HG03159 (cell line): ENCODE data around the gene ZNF888.
A peak's percentile ranks its signal among the peaks of the same experiment; 100 is the strongest.
"Not testable (repeated sequence)": the region's sequence is repeated elsewhere in the genome, so short reads cannot be mapped to it uniquely, and the experiment has no call there.

Experiments
- ATAC-seq: cut with Tn5 transposase; IDR thresholded peaks from one replicate; pipeline ENCODE4 v1.9.1; 2021; ENCODE audit warnings: mild to moderate bottlenecking, moderate library complexity; ENCODE audit not compliant: unreplicated experiment

ZNF888 gene

GRCh38 chr19:52941941-52942385, 18.7 kb upstream of the ZNF888 start:
- ATAC-seq = peak; percentile 20

GRCh38 chr19:52941523-52941922, 18.3 kb upstream of the ZNF888 start:
- ATAC-seq = not testable (repeated sequence)

DNA sequence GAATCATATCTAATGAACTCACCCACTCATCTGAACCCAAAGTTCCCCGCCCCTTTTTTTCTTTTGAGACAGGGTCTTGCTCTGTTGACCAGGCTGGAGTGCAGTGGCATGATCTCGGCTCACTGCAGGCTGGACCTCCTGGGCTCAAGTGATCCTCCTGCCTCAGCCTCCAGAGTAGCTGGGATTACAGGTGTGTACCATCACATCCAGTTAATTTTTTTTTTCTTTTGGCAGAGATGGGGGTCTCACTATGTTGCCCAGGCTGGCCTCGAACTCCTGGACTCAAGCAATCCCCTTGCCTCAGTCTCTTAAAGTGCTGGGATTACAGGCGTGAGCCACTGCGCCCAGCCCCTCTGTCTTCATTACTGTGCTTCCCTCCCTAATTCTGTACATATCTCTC, 17.7 kb upstream of the ZNF888 start:
- not testable (repeated sequence) for ATAC-seq

DNA sequence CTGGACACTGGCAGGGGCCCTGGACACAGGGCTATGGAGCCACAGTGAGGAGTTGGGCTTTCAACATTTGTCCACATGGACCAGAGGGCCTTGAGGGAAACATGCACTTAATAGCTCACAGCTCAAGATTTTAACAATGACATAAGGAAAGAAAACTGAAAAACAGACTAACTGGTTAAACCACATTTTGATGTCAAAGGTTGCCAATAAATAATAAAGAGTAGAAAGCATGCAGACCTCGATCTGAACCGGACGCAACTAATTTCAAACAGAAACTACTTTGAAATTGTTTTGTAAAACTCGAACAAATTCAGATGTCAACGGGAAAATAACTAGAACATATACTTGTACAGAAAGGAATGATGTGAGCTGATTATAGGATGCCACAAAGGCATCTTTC, 15.5 kb upstream of the ZNF888 start:
- no peak for ATAC-seq

GRCh38 chr19:52936954-52937325, 13.7 kb upstream of the ZNF888 start:
- ATAC-seq = no peak

GRCh38 chr19:52936151-52936953, 13.1 kb upstream of the ZNF888 start:
- no peak for ATAC-seq

- ATAC-seq = no peak
These were observed 12.2 kb upstream of the ZNF888 start for GRCh38 chr19:52935434-52935833.

DNA sequence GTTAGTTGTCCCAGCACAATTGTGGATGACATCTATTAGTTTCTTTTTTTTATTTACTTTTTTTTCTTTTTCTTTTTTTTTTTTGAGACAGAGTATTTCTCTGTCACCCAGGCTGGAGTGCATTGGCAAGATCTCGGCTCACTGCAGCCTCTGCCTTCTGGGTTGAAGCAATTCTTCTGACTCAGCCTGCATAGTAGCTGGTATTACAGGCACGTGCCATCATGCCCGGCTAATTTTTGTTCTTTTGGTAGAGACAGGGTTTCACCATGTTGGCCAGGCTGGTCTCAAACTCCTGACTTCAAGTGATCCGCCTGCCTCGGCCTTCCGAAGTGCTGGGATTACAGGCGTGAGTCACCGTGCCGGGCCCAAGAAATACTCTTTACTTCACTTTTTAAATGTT, 1.4 kb upstream of the ZNF888 start:
- ATAC-seq = not testable (repeated sequence)

GRCh38 chr19:52923778-52924593, 758 bp upstream of the ZNF888 start:
- ATAC-seq = no peak

DNA sequence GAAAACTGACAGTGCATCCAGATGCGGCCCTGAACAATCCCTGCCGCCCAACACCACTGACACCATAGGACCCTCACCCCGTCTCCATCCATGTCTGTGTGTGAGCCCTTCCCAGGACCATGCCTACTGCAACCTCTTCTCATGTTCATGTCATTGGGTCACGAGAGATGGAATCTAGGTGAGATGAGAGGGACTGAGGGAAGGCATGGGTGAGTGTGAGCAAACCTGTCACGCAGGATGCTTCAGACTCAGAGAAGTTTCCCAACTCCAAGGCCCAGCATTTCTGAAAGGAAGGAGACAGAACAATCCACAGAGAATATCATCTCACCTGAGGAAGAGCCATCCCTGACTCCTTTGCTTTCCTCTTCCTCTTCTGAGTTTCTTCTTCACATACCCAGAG, 5.7 kb downstream of the ZNF888 start:
- ATAC-seq = no peak

- no peak for ATAC-seq
These were observed 12.6 kb downstream of the ZNF888 start for GRCh38 chr19:52910648-52911047.

- not testable (repeated sequence) for ATAC-seq
These were observed 19.0 kb downstream of the ZNF888 start for GRCh38 chr19:52904052-52904780.

GRCh38 chr19:52901842-52902241, 21.4 kb downstream of the ZNF888 start:
- no peak for ATAC-seq

DNA sequence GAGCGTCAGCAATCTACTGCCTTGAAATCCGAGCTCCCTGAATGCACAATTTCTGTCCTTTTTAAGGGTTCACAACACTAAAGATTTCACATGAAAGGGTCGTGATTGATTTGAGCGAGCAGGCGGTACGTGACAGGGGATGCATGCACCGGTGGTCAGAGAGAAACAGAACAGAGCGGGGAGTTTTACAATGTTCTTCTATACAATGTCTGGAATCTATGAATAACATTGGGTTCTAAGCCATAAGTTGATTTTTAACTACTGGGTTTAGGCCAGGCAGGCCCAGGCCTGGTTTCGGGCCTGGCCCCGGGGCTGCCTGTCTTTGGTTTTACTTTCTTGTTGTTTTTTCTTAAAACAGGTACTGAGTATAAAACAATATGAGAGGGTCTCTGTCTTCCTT, 24.6 kb downstream of the ZNF888 start:
- not testable (repeated sequence) for ATAC-seq

GRCh38 chr19:52898101-52898500, 25.1 kb downstream of the ZNF888 start:
- no peak for ATAC-seq

DNA sequence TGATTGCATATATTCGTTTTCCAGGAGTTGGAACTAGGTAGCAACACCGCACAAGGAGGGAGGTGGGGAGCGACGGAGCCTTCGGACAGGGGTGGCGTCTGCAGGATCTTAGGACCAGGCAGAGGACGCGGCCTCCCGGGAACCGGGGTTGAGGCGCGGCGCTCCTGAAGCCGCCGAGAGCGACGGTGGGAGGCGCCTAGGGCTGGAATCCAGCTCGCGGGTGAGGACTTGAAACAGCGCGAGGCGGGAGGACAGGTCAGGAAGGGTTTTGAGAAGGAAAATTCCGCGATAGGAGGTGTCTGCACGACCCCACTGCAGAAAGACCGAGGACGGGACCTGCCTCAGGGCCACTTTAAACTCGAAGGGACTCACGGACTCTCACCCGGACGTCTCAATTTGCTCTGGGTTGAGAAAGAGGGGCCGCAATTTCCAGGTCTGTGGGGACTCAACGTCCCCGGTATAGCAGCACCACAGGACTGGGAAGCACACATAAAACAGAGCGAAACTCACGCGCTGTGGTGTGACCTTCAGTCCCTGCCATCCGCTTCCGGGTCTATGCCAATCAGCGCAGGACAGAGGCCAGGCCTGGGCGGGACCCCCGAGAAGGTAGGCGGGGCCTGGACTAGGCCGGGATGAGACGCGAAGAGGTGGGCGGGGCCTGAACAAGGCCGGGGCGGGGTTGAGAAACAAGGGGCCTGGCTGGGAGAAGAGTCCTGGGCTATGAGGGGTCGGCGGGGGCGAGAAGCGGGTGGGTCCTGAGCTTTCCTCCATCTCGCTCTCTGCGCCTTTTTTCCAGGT, 25.9 kb downstream of the ZNF888 start, which contains the start of gene ZNF320:
ZNF320 (minus strand) TSS at position 498 of the 798 bp plus-strand sequence. CDS start 7,380 bp downstream, outside the sequence.
- peak; percentile 99 for ATAC-seq

- peak; percentile 7 for ATAC-seq
These were observed 26.6 kb downstream of the ZNF888 start for GRCh38 chr19:52896431-52897137.

DNA sequence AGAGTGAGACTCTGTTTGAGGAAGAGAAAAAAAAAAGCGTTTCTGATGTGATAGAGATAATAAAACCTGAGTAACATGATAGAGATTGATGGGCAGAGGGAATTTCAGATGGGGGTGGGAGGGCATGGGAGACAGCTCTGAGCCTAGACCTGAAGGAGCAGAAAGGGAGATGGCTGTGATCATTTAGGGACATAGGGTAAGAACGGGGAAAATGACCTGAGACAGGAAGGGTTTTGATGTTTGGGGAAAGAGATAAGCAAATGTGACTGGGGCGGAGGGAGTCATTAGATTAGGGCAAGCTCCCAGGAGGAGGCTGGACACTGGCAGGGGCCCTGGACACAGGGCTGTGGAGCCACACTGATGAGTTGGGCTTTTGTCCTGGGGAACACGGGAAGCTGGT, 31.9 kb downstream of the ZNF888 start:
- no peak for ATAC-seq

- no peak for ATAC-seq
These were observed 33.3 kb downstream of the ZNF888 start for GRCh38 chr19:52889931-52890330.

- ATAC-seq = no peak
These were observed 34.2 kb downstream of the ZNF888 start for GRCh38 chr19:52889076-52889475.
